ENCODE measurements around the gene ADAMTS3.

ADAMTS3 gene

GRCh38 chr4:72378901-72379300, 190.1 kb downstream of the ADAMTS3 start:
- no peak for DNase-seq (ENCODE audit: low spot score)
- no peak for TF ChIP-seq CTCF (IDR thresholded peaks at IDR 0.05; ENCODE audit: borderline replicate concordance, control extremely low read depth, extremely low read depth, insufficient read depth, missing control alignments)
- in situ Hi-C loops (cut with MboI; ENCODE audit: low sequenced_read_pairs, unreplicated experiment): no loop called here

GRCh38 chr4:72377491-72378194, 191.4 kb downstream of the ADAMTS3 start:
- in situ Hi-C loops (cut with MboI; ENCODE audit: low sequenced_read_pairs, unreplicated experiment): no loop called here
- no peak for DNase-seq (ENCODE audit: low spot score)
- no peak for TF ChIP-seq CTCF (IDR thresholded peaks at IDR 0.05; ENCODE audit: borderline replicate concordance, control extremely low read depth, extremely low read depth, insufficient read depth, missing control alignments)

DNA sequence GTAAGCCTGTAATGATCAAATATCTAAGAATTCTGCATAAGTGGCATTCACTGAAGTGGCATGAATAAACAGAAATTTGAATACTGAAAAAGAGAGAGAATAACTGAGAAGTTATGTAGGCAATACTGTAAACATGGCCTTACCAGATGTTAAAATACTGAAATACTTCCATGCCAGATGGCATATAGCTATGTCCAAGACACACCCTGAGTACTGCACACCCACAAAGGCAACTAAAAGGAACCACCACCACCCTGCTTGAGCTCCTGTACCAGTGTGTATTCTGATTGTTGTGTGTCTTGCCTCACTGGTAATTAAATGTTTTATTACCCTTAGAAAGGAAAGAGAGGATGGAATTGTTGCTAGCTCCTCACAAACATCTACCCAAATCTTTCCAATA, 192.1 kb downstream of the ADAMTS3 start:
- in situ Hi-C loops (cut with MboI; ENCODE audit: low sequenced_read_pairs, unreplicated experiment): no loop called here
- TF ChIP-seq CTCF (IDR thresholded peaks at IDR 0.05; ENCODE audit: borderline replicate concordance, control extremely low read depth, extremely low read depth, insufficient read depth, missing control alignments): no peak
- DNase-seq (ENCODE audit: low spot score): no peak

GRCh38 chr4:72375073-72375736, 193.8 kb downstream of the ADAMTS3 start:
- DNase-seq (ENCODE audit: low spot score): no peak
- no peak for TF ChIP-seq CTCF (IDR thresholded peaks at IDR 0.05; ENCODE audit: borderline replicate concordance, control extremely low read depth, extremely low read depth, insufficient read depth, missing control alignments)
- in situ Hi-C loops (cut with MboI; ENCODE audit: low sequenced_read_pairs, unreplicated experiment): no loop called here

- no peak for TF ChIP-seq CTCF (IDR thresholded peaks at IDR 0.05; ENCODE audit: borderline replicate concordance, control extremely low read depth, extremely low read depth, insufficient read depth, missing control alignments)
- DNase-seq (ENCODE audit: low spot score): no peak
- in situ Hi-C loops (cut with MboI; ENCODE audit: low sequenced_read_pairs, unreplicated experiment): no loop called here
These were observed 194.9 kb downstream of the ADAMTS3 start for GRCh38 chr4:72374159-72374558.

- no peak for TF ChIP-seq CTCF (IDR thresholded peaks at IDR 0.05; ENCODE audit: borderline replicate concordance, control extremely low read depth, extremely low read depth, insufficient read depth, missing control alignments)
- no peak for DNase-seq (ENCODE audit: low spot score)
- in situ Hi-C loops (cut with MboI; ENCODE audit: low sequenced_read_pairs, unreplicated experiment): no loop called here
These were observed 202.4 kb downstream of the ADAMTS3 start for GRCh38 chr4:72366601-72367000.
